ENCODE results near the gene TRIM14. TPM values are rescaled to one million over a fixed set of nuclear protein-coding genes. Genes with fewer than 3 reads are reported as not detected.
"Not testable (repeated sequence)": the region's sequence is repeated elsewhere in the genome, so short reads cannot be mapped to it uniquely, and the experiment has no call there.

TRIM14 gene
- polyA plus RNA-seq, 5 donors, result 8.3 to 10.3 (median 9.6) TPM

- DNase-seq, result not testable (repeated sequence)
Measured at GRCh38 chr9:98117097-98117496, 1.9 kb downstream of the TRIM14 start.

GRCh38 chr9:98109052-98109451 is 10.0 kb downstream of the TRIM14 start:
- no peak for DNase-seq

GRCh38 chr9:98108531-98109031 is 10.4 kb downstream of the TRIM14 start:
- no peak for DNase-seq

GRCh38 chr9:98107926-98108325 is 11.1 kb downstream of the TRIM14 start:
- DNase-seq, result no peak

- no peak for DNase-seq
Measured at GRCh38 chr9:98105006-98105405, 14.0 kb downstream of the TRIM14 start.

GRCh38 chr9:98104445-98104881 is 14.6 kb downstream of the TRIM14 start:
- DNase-seq, result no peak

- no peak for DNase-seq
Measured at GRCh38 chr9:98101868-98102273, 17.2 kb downstream of the TRIM14 start.

GRCh38 chr9:98101416-98101815 is 17.6 kb downstream of the TRIM14 start:
- no peak for DNase-seq

- no peak for DNase-seq
Measured at GRCh38 chr9:98100456-98100855, 18.6 kb downstream of the TRIM14 start.

- DNase-seq, result no peak
Measured at GRCh38 chr9:98099898-98100297, 19.1 kb downstream of the TRIM14 start.

- DNase-seq, result no peak
Measured at GRCh38 chr9:98099346-98099745, 19.7 kb downstream of the TRIM14 start.

GRCh38 chr9:98097836-98098235 is 21.2 kb downstream of the TRIM14 start:
- no peak for DNase-seq

- no peak for DNase-seq
Measured at GRCh38 chr9:98096091-98096490, 22.9 kb downstream of the TRIM14 start.

- DNase-seq, result no peak
Measured at GRCh38 chr9:98095401-98095800, 23.6 kb downstream of the TRIM14 start.

- DNase-seq, result no peak
Measured at GRCh38 chr9:98094851-98095250, 24.2 kb downstream of the TRIM14 start.

- DNase-seq, result no peak
Measured at GRCh38 chr9:98094316-98094715, 24.7 kb downstream of the TRIM14 start.

GRCh38 chr9:98092613-98092931 is 26.4 kb downstream of the TRIM14 start:
- no peak for DNase-seq

GRCh38 chr9:98091735-98092612 is 27.0 kb downstream of the TRIM14 start:
- DNase-seq, result no peak

- DNase-seq, result not testable (repeated sequence)
Measured at GRCh38 chr9:98090674-98091073, 28.3 kb downstream of the TRIM14 start.

GRCh38 chr9:98087420-98088354 is 31.3 kb downstream of the TRIM14 start:
- DNase-seq, result peak; percentile 41 to 45

GRCh38 chr9:98086461-98086860 is 32.6 kb downstream of the TRIM14 start:
- DNase-seq, result no peak

GRCh38 chr9:98085944-98086343 is 33.1 kb downstream of the TRIM14 start:
- no peak for DNase-seq

- no peak for DNase-seq
Measured at GRCh38 chr9:98085058-98085457, 34.0 kb downstream of the TRIM14 start.

Measured in right lung (tissue), 5 donors.